ENCODE results near the gene SGF29.
"Not testable (repeated sequence)": the region's sequence is repeated elsewhere in the genome, so short reads cannot be mapped to it uniquely, and the experiment has no call there.

The SGF29 gene

DNA sequence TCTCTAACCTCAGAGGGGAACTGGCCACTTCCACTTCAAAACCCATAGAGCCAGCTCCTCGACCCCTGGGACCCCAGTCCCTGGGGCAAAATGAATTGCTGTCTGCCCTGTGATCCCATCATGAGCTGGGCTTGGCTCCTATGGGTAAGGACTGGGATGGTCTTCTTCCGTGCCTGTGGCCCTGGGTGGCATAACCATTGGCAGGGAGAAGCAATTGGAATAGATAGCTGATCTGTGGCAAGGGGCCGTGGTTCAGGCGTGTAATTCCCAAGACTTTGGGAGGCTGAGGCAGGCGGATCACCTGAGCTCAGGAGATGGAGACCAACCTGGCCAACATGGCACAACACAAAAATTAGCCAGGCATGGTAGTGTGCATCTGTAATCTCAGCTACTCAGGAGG, 38.8 kb downstream of the SGF29 start:
- H3K4me1 Mint-ChIP-seq (ENCODE audit: low read depth): peaks cover 7% of the 10 kb centered on the region
- H3K36me3 Mint-ChIP-seq: no peaks in the 10 kb centered on the region
- no peak overlapping the region for H3K4me3 Mint-ChIP-seq
- no peaks in the 10 kb centered on the region for H3K27me3 Mint-ChIP-seq
- no peaks in the 10 kb centered on the region for H3K9me3 Mint-ChIP-seq (ENCODE audit: low read depth)
- H3K27ac Mint-ChIP-seq: peak overlapping the region; percentile 46

GRCh38 chr16:28592979-28593553, 39.3 kb downstream of the SGF29 start:
- Mint-ChIP-seq H3K27ac (peak overlapping the region; percentile 47), H3K4me1 (ENCODE audit: low read depth) (peaks cover 7% of the 10 kb centered on the region), H3K9me3 (ENCODE audit: low read depth) (no peaks in the 10 kb centered on the region), H3K27me3 (no peaks in the 10 kb centered on the region), H3K36me3 (no peaks in the 10 kb centered on the region), H3K4me3 (no peak overlapping the region)

GRCh38 chr16:28595451-28595850, 41.7 kb downstream of the SGF29 start:
- H3K36me3 Mint-ChIP-seq; H3K9me3 Mint-ChIP-seq (ENCODE audit: low read depth); H3K4me1 Mint-ChIP-seq (ENCODE audit: low read depth); H3K27me3 Mint-ChIP-seq; H3K4me3 Mint-ChIP-seq: not testable (repeated sequence)
- peak overlapping the region; percentile 73 for H3K27ac Mint-ChIP-seq

- Mint-ChIP-seq H3K4me1 (ENCODE audit: low read depth) (peaks cover 7% of the 10 kb centered on the region), H3K27ac (no peak overlapping the region), H3K36me3 (no peaks in the 10 kb centered on the region), H3K9me3 (ENCODE audit: low read depth) (no peaks in the 10 kb centered on the region), H3K4me3 (no peak overlapping the region), H3K27me3 (no peaks in the 10 kb centered on the region)
Measured at GRCh38 chr16:28596115-28596630, 42.5 kb downstream of the SGF29 start.

GRCh38 chr16:28596840-28597691, 43.3 kb downstream of the SGF29 start, which contains the start of gene SULT1A2:
SULT1A2 (minus strand) TSS chr16:28597050; CDS start chr16:28595930, 1,120 bp downstream.
- no peak within 1 kb of the TSS for H3K27ac Mint-ChIP-seq
- no peaks in the 10 kb centered on the region for H3K9me3 Mint-ChIP-seq (ENCODE audit: low read depth)
- peaks cover 7% of the 10 kb centered on the region for H3K4me1 Mint-ChIP-seq (ENCODE audit: low read depth)
- H3K4me3 Mint-ChIP-seq: no peak within 1 kb of the TSS
- no peaks in the 10 kb centered on the region for H3K36me3 Mint-ChIP-seq
- H3K27me3 Mint-ChIP-seq: no peaks in the 10 kb centered on the region

DNA sequence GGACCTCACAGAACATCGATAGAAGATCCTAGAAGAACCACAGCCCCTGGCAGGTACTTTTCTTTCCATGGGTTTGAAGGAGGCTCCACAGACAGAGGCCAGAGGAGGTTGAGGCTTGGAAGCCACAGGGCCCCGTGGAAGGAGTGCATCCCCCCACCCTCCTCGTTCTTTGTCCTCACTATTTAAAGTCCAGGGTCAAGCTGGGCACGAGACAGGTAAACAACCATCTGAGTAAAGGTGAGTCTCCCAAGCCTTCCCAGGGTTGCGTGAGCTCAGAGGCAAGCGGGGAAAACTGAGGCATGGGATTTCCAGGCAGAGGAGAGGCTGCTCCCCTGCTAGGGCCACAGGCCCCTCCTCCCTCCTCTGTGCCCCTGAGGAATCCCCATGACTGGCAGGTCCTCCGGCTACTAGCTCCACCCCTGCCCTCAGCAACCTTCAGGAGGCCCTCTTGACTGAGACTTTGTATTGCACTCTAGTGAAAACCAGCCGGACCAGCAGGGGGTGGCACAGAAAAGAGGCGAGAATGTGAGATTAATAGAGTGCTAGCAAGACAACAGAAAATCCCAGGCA, 44.1 kb downstream of the SGF29 start:
- Mint-ChIP-seq H3K27me3 (no peaks in the 10 kb centered on the region), H3K4me3 (no peak overlapping the region), H3K36me3 (no peaks in the 10 kb centered on the region), H3K4me1 (ENCODE audit: low read depth) (peaks cover 7% of the 10 kb centered on the region), H3K9me3 (ENCODE audit: low read depth) (no peaks in the 10 kb centered on the region), H3K27ac (no peak overlapping the region)

DNA sequence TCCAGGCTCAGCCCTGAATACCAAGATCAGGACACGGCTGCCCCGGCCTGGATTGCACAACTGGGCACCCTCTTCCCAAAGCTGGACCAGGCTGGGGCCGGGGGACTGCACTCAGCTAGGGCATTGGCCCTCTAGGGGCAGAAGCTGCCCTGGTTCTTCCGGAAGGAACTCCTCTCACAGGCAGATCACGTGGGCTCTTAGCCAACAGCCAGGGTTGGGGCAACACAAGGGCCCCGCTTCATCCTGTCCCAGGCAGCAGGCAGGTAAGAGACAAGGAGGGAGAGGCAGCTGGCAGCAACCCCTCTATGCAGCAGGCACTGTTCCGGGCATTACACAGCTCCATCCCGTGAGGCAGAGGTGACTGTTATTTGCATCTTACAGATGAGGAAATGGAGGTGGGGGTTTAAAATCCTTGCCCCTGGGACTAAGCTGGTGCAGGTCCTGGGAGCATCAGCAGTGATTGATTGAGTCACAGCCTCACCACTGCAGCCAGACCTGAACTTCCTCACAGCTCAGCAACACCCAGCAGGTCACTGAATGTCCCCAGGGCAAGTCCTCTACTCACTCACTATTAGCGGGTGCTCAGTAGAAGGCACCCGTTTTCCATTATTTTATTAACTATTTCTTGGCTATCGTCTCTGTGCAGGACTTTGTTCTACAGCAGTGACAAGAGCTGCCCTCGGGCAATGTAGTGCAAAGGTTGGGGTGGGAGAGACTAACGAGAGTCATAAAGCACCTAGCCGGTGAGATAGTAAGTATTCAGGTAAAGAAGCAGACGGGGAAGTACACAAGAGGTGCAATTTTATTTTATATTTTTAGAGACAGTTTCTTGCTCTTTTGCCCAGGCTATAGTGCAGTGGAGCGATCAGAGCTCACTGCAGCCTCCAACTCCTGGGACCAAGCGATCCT, 45.9 kb downstream of the SGF29 start:
- not testable (repeated sequence) for H3K9me3 Mint-ChIP-seq (ENCODE audit: low read depth); H3K36me3 Mint-ChIP-seq; H3K4me3 Mint-ChIP-seq; H3K27ac Mint-ChIP-seq; H3K4me1 Mint-ChIP-seq (ENCODE audit: low read depth); H3K27me3 Mint-ChIP-seq

DNA sequence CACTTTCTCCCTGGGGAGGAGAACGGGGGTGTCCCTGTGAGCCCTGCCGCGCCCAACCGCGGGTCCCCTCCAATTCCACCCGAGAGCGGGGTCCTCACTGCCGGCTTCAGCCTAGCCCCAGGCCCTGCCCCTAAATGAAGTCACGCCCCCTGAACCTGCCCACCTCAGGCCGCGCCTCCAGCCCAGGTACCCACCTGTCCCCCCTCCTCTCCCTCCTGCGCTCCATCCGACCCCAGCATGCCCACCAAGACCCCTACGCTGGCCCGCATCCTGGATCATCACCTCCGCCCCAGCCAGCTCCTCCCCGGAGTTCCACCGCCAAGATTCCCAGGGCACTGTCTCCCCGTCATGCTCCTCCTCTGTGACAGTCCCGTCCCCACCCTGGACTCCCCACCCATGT, 47.2 kb downstream of the SGF29 start:
- not testable (repeated sequence) for H3K27me3 Mint-ChIP-seq; H3K36me3 Mint-ChIP-seq; H3K27ac Mint-ChIP-seq; H3K4me3 Mint-ChIP-seq; H3K9me3 Mint-ChIP-seq (ENCODE audit: low read depth); H3K4me1 Mint-ChIP-seq (ENCODE audit: low read depth)

DNA sequence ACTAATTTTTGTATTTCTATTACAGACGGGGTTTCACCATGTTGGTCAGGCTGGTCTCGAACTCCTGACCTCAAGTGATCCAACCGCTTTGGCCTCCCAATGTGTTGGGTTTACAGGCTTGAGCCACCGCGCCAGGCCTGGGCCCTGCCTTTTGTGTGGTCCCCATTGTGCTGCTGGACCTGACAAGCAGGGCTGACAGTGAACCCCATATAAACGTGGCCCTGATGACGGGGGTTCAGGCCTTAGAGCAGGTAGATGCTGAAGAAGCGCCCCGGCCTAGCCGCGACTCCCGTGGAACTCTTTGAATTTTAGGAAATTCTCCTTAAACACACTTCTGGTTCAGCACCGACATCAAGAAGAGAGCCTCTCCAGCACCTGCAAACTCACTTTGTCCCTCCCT, 47.9 kb downstream of the SGF29 start:
- H3K27ac Mint-ChIP-seq; H3K36me3 Mint-ChIP-seq; H3K9me3 Mint-ChIP-seq (ENCODE audit: low read depth); H3K27me3 Mint-ChIP-seq; H3K4me3 Mint-ChIP-seq; H3K4me1 Mint-ChIP-seq (ENCODE audit: low read depth): not testable (repeated sequence)

- H3K36me3 Mint-ChIP-seq; H3K27me3 Mint-ChIP-seq; H3K4me1 Mint-ChIP-seq (ENCODE audit: low read depth); H3K9me3 Mint-ChIP-seq (ENCODE audit: low read depth); H3K27ac Mint-ChIP-seq; H3K4me3 Mint-ChIP-seq: not testable (repeated sequence)
Measured at GRCh38 chr16:28602062-28602461, 48.3 kb downstream of the SGF29 start.

DNA sequence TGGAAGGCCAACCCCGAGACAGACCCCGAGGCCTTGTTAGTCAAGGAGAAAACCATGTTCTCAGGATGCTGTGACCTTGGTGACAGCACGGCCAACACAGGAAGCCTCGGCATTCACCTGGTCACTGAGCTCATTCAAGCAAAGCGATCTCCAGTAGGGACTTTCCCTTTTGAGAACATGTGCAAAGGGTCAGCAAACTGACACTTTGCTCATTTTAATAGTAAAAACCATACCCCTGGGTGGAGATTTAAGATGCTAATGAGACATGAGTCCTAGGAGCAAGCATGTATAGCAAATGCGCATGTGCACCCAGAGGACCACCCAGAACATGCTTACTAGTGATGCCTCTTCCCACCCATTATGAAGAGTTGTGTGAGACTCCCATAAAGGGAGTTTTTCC, 48.8 kb downstream of the SGF29 start:
- no peaks in the 10 kb centered on the region for H3K36me3 Mint-ChIP-seq
- H3K4me3 Mint-ChIP-seq: no peak overlapping the region
- no peak overlapping the region for H3K27ac Mint-ChIP-seq
- no peaks in the 10 kb centered on the region for H3K4me1 Mint-ChIP-seq (ENCODE audit: low read depth)
- H3K9me3 Mint-ChIP-seq (ENCODE audit: low read depth): no peaks in the 10 kb centered on the region
- H3K27me3 Mint-ChIP-seq: no peaks in the 10 kb centered on the region

DNA sequence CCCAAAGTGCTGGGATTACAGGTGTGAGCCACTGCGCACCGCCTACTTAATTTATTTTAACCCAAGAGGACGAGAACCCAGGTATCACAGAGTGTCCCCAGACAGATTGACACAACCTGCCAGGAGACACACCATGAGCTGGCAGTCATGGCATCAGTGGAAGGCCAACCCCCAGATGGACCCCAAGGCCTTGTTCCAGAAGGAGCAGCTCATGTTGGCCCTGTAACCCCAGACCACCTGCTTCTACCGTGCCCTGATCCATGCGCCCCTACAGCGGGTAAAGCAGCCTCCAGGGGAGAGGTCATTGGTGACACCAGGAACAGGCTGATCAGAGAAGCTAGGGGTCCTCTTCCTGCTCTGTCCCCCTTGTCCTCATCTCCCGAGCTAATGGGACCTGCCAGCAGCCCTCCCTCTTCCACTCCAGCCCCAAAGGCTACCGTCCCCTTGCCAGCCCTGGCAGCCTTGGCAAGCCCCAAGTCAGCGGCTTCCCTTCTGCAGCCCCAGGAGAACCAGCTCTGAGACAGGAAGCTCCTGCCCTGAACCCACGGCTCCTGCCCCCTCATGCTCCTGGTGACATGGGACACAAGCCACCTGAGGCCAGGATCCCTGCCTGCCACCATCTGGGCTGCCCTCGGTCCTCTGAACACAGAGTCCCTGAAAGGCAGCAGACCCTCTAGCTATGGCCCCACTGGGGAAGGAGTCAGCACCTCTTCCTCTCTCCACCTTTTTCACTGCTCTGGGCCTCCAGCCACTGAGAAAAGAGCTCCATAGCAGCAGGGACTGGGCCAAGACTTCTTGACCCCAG, 49.9 kb downstream of the SGF29 start:
- no peaks in the 10 kb centered on the region for H3K9me3 Mint-ChIP-seq (ENCODE audit: low read depth)
- H3K27ac Mint-ChIP-seq: no peak overlapping the region
- H3K4me3 Mint-ChIP-seq: no peak overlapping the region
- H3K27me3 Mint-ChIP-seq: no peaks in the 10 kb centered on the region
- H3K4me1 Mint-ChIP-seq (ENCODE audit: low read depth): no peaks in the 10 kb centered on the region
- H3K36me3 Mint-ChIP-seq: no peaks in the 10 kb centered on the region

GRCh38 chr16:28604186-28604565, 50.5 kb downstream of the SGF29 start:
- H3K27ac Mint-ChIP-seq: no peak overlapping the region
- H3K9me3 Mint-ChIP-seq (ENCODE audit: low read depth): no peaks in the 10 kb centered on the region
- H3K36me3 Mint-ChIP-seq: no peaks in the 10 kb centered on the region
- H3K4me3 Mint-ChIP-seq: no peak overlapping the region
- H3K27me3 Mint-ChIP-seq: no peaks in the 10 kb centered on the region
- H3K4me1 Mint-ChIP-seq (ENCODE audit: low read depth): no peaks in the 10 kb centered on the region

Data from activated naive CD8-positive, alpha-beta T cell (primary cell).